DMS 273 (cell line): ENCODE results near the gene CCL24.
A peak's percentile ranks its signal among the peaks of the same experiment; 100 is the strongest.
"Not testable (repeated sequence)": the region's sequence is repeated elsewhere in the genome, so short reads cannot be mapped to it uniquely, and the experiment has no call there.

Experiments used
- DNase-seq: peaks from one replicate; lab custom pipeline; 2025; ENCODE audit not compliant: unreplicated experiment; lab: John Stamatoyannopoulos, UW

CCL24 gene, protein sequence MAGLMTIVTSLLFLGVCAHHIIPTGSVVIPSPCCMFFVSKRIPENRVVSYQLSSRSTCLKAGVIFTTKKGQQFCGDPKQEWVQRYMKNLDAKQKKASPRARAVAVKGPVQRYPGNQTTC

DNA sequence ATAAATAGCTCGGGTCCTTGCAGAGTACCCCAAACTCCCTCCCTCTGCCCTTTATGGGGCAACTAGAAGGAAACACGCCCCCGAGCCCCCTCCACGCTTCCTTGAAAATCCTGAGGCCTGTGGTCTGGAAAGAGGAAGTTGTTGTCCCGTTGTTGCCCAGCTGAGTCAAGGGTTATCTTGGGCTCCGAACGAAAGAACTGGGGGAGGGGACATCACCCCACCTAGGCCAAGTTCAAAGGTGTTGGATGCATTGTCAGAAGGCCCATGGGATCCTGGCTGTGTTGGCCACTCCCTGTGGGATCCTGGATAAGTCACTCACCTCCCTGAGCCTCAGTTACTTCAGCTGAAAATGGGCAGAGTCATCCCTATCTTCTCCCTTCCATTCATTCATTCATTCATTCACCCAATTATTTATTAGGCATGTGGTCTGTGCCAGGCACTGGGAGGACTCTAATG is at the start of gene CCL24:
Gene CCL24 (minus strand): TSS at position 26 of the 456 bp plus-strand sequence. CDS start 91 bp downstream, outside the sequence.
- no peak for DNase-seq

DNA sequence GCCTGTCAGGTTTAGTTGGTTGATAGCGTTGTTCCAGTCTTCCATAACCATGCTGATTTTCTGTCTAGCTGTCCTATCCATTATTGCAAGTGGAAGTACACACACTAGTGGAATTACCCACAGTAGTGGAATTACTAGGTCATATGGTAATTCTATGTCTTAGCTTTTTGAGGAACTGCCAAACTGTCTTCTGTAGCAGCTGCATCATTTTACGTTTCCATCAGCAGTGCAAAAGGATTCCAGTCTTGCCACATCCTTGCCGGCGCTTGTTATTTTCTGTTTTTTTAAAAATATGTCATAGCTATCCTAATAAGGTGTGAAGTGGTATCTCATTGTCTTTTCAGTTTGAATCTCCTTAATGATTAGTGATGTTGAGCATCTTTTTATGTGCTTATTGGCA is 48.0 kb upstream of the CCL24 start:
- no peak for DNase-seq

- no peak for DNase-seq
Observed at GRCh38 chr7:75858410-75858809, 44.8 kb upstream of the CCL24 start.

- DNase-seq, result no peak
Observed at GRCh38 chr7:75856536-75856935, 42.9 kb upstream of the CCL24 start.

- DNase-seq, result not testable (repeated sequence)
Observed at GRCh38 chr7:75854813-75855345, 41.3 kb upstream of the CCL24 start.

DNA sequence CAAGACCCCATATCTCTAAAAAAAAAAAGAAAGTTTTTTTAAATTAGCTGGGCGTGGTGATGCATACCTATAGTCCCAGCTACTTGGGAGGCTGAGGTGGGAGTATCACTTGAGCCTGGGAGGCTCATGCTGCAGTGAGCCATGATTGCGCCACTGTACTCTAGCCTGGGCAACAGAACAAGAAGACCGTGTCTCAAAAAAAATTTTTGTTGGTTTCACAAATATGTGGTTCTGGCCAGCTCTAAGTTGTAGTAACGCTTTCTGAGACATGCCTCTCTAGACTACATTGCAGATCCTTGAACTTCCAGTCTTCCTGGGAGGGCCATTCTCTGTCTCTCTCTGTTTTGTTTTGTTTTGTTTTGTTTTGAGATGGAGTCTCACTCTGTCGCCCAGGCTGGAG is 40.6 kb upstream of the CCL24 start:
- no peak for DNase-seq

- DNase-seq, result no peak
Observed at GRCh38 chr7:75850235-75850634, 36.6 kb upstream of the CCL24 start.

GRCh38 chr7:75849573-75849972 is 36.0 kb upstream of the CCL24 start:
- DNase-seq, result no peak

DNA sequence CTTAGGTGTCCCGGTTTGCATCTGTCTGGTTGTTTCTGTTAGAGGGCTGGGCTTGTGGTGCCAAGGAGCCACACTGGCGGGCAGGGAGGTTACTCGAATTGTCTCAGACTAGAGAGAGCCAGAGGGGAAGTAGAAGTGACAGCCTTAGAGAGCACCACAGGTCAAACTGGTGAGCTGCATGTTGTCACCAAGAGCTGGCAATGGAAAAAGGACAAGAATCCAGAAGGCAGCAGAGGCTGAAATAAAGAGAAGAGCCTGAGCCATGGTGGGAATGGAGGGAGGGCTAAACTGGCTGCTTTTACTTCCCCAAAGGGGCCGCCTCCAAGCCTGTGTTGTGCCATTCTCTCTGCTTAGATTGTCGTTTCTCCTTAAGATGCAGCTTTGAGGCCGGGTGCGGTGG is 34.1 kb upstream of the CCL24 start:
- no peak for DNase-seq

DNA sequence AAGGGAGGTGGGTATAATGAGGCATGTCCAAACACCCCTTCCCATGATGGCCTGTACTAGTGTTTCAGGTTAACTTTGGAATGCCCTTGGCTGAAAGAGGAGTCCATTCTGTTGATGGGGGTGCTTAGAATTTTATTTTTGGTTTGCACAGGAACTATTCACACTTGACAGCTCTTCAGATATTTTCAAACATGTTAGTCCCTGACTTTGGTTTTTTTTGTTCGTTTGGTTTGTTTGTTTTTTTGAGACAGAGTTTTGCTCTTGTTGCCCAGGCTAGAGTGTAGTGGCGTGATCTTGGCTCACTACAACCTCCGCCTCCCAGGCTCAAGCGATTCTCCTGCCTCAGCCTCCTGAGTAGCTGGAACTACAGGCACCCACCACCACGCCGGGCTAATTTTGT is 31.5 kb upstream of the CCL24 start:
- DNase-seq, result not testable (repeated sequence)

GRCh38 chr7:75844158-75844557 is 30.6 kb upstream of the CCL24 start:
- no peak for DNase-seq

GRCh38 chr7:75843613-75844116 is 30.1 kb upstream of the CCL24 start:
- DNase-seq, result no peak

- DNase-seq, result no peak
Observed at GRCh38 chr7:75842836-75843446, 29.3 kb upstream of the CCL24 start.

DNA sequence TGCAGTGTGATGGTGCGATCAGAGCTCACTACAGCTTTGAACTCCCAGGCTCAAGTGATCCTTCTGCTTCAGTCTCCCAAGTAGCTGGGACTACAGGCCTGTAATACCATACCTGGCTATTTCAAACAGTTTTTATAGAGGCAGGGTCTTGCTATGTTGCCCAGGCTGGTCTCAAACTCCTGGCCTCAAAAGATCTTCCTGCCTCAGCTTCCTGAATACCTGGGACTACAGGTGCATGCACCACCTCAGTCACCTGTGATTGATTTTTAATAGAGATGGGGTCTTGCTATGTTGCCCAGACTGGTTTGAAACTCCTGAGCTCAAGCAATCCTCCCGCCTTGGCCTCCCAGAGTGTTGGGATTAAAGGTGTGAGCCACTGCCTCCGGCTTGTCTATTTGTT is 26.4 kb upstream of the CCL24 start:
- no peak for DNase-seq

DNA sequence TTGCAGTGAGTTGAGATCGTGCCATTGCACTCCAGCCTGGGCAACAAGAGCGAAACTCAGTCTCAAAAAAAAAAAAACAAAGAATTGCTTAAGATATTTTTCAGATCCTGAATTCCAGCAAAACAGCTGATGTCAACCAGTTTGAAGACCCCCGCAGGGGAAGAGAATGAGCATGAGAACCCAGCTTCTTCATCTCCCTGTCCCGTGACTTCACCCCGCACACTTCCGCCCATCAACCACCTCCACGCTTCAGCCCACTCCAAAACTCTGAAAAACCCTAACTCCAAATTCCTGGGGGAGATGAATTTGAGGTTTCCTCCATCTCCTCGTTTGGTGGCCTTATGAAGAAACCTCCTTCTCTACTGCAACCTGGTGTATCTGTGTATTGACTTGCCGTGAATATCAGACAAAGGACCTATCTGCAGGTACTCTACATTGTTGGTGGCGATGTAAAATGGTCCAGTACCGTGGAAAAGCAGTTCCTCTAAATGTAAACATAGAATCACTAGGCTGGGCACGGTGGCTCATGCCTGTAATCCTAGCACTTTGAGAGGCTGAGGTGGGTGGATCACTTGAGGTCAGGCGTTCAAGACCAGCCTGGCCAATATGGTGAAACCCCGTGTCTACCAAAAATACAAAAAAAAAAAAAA is 24.8 kb upstream of the CCL24 start:
- not testable (repeated sequence) for DNase-seq

- no peak for DNase-seq
Observed at GRCh38 chr7:75836798-75837197, 23.2 kb upstream of the CCL24 start.

- DNase-seq, result no peak
Observed at GRCh38 chr7:75835688-75836285, 22.2 kb upstream of the CCL24 start.

- not testable (repeated sequence) for DNase-seq
Observed at GRCh38 chr7:75833662-75834061, 20.1 kb upstream of the CCL24 start.

DNA sequence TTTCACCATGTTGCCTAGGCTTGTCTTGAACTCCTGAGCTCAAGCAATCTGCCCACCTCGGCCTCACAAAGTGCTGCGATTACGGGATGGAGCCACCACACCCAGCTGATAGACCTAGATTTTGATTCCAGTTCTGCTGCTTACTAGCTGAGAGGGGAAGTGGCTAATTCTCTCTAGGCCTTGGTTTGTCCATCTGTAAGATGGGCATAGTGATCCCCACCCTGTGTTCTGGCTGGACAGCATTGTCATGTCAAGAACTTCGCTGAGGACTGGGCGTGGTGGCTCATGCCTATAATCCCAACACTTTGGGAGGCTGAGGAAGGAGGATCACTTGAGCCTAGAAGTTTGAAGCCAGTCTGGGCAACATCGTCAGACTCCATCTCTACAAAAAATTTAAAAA is 17.4 kb upstream of the CCL24 start:
- no peak for DNase-seq

- DNase-seq, result not testable (repeated sequence)
Observed at GRCh38 chr7:75829656-75830055, 16.1 kb upstream of the CCL24 start.

DNA sequence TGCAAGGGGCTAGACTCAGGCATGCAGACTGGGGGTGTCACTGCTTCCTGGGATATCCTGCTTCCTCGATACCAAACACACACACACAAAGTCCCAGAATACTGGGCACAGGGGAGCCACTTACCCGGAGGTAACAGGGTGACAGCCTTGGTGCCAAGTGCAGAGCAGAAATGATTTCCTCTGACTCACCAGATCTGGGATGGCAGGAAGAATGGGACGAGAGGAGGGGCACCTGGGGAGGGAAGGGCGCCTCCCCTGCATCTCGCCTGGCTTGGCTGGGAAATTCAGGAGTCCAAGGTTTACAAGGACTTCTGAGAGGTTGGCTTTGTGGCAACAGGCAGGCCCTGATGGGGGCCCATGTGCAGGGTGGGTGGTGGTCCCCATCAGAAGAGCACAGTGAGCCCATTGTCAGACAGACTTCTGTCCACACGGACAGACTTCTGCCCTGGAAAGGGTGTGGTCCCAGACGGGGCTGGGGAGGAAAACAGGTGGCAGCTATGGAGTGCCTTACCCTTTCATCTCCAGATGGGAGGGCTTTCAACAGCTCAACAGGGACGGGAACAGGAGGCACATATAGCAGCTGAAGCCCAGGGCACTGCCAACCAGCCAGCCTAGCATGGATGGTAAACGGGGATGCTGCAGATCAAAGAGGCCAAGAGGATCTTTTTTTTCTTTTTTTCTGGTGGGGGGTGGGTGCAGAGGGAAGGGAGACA is 9.7 kb upstream of the CCL24 start:
- peak; percentile 68 for DNase-seq
